Occipital lobe (tissue), 2 donors: ENCODE measurements around the gene SAMD11. TPM values are rescaled to one million over a fixed set of nuclear protein-coding genes. Genes with fewer than 3 reads are reported as not detected.

ENCODE experiments used
- DNase-seq: peaks from one replicate; lab custom pipeline; 2025; lab: John Stamatoyannopoulos, UW
- total RNA-seq: library from RNA; depleted of rRNA; stranded (reverse); fragments of >200 nt; gene quantifications from one replicate; pipeline ENCODE4 v1.2.3, GENCODE V29; 2014

SAMD11 gene
- total RNA-seq, 1 donor from 2014 or later = 0.16 TPM

DNA sequence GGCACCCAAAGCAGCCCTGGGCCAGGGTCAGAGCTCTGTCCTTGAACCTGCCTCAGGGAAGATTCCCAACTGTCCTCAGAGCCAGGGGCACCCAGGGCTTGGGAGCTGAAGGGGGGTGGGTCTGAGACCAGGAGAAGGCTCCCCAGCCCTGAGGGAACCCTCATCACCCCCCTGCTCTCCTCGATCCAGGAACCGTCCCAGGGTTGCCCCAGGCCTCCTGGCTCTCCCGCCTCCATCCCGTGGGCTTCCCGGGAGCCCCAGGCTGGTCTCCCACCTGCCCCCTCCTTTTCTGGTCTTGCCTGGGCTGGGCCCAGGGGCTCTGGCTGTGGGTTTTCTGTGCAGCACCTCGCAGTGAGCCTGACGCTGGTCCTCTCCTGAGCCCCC lies 6.7 kb upstream of the SAMD11 start:
- DNase-seq = no peak

DNA sequence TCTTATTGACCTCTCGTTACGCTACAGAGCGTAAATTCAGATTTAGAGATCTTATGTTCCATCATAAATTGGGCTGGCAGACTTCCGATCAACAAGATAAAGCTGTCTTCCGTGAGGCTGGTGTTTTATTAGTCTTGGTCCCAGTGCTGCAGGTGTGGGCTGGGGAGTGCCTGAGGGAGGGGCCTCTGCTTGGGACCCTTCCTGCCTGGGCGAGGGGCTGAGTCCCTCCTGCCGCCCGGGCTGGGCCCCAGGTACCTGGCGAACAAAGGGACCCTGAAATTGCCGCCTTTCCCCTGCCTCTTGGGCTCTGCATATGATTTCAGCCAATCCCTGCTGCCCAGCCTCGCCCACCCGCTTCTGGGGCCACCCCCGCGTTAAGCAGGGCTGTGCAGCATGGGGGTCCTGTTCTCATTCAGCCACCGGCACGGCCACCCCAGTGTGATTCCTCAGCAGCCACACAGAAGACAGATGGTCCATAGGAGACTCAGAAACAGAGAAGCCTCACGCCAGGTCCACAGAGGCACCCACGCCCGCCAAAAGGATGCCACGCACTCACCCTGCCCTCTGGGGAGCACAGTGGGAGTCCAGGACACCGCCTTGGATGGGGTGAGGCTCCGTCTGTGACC lies 6.1 kb upstream of the SAMD11 start:
- DNase-seq = no peak

DNA sequence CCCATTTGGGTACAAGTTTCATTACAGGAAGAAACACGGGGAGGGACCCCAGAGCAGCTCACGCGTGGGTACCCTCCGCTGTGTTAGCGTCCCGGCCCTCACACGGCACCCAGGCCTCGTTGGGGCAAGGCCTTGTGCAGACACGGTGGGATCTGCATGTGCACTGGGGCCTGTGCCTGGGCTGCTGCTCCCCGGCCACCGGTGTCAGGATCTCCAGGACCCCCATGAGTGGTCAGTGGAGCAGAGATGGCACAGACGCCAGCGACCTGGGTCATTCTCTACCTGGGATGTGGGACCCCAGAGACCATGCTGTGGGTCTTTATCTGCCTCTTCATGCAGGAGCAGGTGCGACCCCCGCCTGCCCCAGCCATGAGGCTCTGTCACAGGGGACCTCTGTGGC lies 5.4 kb upstream of the SAMD11 start:
- no peak for DNase-seq

DNA sequence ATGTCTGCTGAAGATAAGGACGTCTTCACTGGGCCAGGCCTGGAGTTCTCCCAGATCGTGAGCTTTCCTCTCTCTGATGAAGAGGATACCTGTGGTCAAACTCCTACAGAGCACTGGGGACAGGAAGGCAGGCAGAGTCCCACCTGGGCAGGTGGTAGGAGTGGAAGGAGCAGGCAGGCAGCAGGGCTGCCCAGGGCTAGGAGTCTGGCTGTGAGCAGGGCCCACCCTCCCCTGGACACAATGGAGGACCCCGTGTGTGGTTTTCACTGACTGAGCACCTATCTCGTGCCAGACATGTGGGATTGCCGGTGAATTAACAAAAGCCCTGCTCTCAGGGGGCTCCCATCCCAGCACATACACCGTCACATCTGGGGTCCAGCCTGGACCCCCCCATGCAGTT lies 4.9 kb upstream of the SAMD11 start:
- no peak for DNase-seq

DNA sequence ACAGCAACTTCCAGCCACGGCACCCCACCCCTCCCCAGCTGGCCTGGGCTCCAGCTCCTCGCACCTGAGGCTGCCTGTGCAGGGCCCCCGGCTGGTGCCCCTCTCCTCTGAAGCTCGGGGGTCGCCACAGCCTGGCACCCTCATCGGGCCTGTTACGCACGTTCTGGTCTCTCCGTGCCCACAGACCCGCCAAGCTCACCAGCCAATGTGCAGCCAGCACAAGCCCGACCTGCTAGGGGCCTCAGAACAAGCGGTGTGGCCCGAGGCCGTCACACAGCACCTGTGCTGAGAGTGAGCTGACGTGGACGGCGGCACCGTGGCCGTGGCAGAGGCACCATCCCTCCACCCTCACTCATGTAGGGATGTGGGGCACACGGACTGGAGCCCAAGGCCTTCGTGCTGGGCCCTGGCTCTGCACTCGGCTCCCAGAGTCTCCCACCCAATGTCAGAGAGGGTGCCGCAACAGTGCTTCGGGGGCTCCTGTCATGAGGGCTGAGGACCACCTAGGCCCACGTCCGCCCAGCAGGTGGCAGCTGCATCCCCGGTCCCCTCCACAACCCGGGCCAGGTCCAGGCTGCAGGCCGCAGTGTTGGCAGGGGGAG lies 4.4 kb upstream of the SAMD11 start:
- DNase-seq = no peak

DNA sequence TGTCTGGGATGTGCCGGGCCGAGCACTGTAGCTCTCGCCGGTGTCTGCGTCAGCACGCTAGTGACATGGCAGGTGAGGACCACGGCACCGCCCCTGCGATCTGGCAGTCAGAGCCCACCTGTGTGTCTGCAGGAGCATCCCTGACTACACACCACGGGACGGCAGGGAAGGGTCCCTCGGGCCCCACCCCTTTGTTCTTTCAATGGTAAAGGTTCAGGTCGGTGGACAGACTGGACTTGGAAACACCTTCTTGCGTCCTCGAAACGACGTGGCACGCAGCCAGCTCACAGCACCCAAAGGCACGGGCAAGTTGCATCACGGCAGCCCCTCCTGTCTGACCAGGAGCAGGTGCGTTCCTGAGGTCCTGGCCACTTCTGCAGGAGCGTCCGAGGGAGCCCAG lies 3.7 kb upstream of the SAMD11 start:
- no peak for DNase-seq

DNA sequence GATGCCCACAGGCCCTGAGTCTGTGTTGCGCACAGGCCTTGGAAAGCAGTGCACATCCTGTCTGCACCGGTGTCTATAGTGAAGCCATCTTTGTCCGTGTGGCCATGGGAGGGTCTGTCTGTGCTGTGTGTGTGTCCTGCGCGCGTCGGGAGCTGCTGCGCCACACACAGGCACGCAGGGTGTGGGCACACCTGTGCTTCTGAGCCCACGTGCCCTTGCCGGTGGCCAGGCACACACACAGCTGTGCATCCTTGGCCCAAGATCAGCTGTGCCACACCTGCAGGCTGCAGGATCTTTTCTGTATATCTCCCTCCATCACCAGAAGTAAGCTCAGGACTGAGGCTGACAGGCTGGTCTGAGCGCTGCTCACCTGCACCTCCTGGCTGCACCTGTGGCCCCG lies 3.2 kb upstream of the SAMD11 start:
- DNase-seq = no peak

DNA sequence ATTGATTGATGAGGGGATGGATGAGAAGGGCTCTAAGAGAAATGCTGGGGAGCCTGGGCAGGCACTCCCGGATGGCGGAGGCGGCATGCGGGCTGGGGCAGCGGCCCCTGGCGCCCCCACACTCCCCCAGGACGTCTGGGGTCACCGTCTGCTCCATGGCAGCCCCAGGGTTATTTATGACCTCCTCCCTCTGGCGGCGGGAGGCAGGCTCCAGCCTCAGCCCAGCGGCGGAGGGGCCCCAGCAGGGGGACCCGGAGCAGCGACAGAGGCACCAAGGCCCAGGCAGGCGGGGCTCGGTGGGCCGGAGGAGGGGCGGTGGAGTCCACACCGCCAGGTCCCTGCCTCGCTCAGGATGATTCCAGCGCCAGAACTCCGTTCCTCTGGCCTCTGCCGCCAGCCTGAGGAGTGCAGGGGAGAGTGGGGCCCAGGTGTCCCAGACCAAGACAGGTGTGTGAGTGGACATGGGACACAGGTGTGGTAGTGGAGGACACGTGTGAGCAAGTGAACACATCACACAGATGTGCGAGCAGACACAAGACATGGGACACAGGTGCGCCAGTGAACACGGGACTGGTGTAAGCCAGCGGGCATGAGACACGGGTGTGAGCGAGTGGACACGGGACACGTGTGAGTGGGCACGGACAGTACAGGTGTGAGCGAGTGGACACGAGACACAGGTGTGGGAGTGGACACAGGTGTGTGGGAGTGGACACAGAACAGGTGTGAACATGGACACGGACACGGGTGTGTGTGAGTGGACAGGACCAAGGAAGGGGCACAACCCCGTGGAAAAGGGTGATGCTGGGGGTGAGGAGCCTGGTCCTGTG lies 2.5 kb upstream of the SAMD11 start:
- peak; percentile 65 for DNase-seq

DNA sequence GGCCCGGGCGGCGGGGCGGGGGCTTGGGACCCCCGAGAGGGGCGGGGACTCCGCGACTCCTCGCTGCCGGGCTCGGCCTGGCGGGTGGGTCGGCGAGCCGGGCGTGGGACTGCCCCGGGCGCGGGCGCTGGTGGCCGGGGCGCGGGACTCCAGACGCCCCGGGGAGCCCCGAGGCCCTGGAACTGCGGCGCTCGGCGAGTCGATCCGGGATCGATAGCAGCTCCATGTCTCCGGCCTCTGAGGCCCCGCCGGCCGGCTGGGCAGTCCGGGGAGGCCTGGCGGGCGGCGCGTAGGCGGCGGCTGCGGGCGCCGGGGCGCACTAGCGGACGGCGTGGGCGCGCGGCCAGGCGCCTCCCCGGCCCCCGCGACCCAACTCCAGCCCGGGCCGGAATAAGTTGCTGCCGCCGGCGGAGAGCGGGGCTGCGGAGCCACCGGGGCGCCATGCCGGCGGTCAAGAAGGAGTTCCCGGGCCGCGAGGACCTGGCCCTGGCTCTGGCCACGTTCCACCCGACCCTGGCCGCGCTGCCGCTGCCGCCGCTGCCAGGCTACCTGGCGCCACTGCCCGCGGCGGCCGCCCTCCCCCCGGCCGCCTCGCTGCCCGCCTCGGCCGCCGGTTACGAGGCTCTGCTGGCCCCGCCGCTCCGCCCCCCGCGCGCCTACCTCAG lies 400 bp downstream of the SAMD11 start:
- DNase-seq = no peak

DNA sequence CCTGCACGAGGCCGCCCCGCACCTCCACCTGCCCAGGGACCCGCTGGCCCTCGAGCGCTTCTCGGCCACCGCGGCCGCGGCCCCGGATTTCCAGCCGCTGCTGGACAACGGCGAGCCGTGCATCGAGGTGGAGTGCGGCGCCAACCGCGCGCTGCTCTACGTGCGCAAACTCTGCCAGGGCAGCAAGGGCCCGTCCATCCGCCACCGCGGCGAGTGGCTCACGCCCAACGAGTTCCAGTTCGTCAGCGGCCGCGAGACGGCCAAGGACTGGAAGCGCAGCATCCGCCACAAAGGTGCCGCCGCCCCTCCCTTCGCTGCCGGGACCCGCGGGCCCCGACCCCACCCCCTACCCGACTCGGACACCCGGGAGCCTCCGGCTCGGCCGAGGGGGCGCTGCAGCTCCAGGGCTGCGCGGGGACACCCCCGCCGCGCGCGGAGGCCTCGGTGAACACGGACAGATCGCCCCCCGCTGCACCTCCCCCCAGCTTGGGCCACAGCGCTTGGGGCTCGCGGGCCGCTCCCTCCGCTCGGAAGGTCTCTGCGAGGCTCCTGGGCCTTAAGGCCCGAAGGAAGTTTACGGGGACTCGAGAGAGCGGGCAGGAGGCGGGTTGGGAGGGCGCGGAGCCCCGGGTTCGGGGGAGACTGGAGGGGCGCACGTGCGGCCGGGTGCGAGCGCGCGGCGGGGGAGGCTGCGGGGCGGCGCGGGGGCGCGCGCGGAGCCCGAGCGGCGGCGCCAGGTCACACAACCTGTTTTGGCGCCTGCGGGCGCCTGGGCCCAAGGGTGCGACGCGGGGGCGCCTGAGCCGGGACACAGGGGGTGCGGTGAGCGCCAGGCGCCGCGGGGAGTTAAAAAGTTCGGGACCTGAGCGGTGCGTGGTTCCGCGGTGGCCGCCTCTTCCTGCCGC lies 1.2 kb downstream of the SAMD11 start:
- no peak for DNase-seq

DNA sequence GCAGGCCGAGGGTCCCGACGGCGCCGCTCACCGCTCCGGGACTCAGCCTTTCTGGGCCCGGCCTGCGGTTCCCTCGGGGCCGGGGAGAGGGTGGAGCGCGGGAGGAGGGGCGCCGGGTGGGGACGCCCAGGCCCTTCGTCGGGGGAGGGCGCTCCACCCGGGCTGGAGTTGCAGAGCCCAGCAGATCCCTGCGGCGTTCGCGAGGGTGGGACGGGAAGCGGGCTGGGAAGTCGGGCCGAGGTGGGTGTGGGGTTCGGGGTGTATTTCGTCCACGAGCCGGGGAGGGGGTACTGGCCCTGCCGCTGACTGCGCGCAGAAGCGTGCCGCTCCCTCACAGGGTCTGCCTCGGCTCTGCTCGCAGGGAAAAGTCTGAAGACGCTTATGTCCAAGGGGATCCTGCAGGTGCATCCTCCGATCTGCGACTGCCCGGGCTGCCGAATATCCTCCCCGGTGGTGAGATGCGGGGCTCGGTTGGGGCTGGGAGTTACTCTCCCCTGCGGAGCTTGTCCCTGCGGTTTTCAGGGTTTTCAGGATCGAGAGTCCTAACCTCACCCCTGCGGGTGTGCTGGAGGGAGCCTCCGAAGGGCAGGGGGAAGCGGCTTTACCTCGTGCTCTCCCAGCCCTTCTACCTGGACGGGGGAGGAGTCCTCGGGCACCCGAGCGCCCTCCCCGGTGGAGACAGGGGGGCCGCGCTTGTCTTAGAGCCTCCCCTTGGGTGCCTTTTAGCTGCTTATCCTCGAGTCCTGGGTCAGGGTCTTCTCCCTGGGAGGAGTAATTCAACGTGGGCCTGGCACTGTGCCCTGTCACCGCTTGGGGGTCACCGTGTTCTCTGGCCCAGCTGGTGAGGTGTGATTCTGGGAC lies 2.1 kb downstream of the SAMD11 start:
- no peak for DNase-seq

DNA sequence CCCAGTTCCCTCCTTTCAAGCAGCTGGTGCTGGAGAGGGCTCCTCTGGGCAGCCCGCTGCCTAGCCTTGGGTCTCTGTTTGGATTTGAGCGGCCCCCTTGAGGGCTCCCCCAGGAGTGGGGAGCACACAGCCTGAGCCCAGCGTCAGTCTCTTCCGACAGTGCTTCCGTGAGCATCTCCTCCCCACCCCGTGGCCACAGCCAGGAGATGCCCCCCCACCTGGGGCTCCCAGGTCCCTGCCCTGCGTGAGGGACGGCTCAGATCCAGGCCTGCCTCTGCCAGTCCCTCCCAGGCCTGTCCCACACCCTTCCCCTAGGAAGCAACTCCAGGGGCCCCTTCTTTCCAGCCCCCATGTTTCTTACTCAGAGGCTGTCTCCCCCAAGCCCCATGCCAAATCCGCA lies 3.5 kb downstream of the SAMD11 start:
- no peak for DNase-seq

DNA sequence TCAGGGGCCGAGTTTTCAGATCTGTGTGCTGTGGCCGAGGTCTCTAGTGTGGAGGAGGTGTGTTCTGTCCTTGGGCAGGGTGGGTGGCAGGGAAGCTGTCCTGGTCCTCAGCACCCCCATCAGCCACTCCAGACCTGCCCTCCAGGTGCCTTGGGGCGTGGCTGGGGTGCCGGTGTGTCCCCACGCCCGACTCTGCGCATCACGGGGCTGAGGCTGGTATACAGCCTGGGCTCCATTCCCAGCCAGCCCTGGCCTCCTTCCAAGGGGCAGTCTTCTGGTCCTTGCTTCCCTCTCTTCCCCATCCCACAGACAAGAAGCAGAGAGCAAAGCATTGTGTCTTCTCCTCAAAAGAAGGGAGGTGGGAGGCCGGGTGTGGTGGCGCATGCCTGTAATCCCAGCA lies 4.0 kb downstream of the SAMD11 start:
- DNase-seq = no peak

DNA sequence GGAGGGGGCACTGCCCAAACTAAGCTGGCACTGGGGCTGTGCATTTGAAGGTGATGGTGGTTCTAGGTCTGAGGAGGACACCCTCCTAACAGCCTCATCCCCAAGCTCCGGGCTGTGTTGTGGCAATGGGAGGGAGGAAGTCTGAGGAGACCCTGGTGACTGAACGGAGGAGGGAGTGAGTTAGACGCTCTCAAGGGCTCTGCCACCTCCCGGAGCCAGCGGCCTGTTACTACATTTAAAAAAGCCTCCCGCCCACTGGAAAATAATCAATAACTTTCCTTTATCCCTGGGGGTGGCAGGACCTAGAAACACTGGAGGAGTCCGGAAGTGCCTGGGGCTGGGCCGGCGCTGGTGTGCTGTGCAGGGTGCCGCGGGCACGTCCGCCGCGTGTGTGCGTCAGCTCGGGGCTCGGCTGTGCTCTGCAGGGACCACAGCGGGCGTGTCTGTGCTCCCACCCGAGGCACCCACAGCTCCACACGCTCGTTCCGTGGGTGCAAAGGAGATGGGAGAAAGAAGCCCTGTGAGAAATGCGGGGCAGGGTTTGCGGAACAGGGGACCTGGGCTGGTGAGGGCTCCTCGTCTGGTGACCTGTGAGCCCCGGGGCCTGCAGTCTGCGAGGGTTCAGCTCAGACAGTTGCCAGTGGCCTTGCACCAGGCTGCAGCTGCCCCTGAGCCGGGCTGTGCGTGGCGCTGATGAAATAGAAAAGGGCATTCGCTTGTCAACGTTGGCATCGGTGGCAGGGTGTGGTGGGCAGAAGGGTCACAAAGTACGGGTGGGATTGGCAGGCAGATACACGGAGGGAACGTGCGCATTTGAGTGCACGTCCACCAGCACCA lies 5.3 kb downstream of the SAMD11 start:
- no peak for DNase-seq

DNA sequence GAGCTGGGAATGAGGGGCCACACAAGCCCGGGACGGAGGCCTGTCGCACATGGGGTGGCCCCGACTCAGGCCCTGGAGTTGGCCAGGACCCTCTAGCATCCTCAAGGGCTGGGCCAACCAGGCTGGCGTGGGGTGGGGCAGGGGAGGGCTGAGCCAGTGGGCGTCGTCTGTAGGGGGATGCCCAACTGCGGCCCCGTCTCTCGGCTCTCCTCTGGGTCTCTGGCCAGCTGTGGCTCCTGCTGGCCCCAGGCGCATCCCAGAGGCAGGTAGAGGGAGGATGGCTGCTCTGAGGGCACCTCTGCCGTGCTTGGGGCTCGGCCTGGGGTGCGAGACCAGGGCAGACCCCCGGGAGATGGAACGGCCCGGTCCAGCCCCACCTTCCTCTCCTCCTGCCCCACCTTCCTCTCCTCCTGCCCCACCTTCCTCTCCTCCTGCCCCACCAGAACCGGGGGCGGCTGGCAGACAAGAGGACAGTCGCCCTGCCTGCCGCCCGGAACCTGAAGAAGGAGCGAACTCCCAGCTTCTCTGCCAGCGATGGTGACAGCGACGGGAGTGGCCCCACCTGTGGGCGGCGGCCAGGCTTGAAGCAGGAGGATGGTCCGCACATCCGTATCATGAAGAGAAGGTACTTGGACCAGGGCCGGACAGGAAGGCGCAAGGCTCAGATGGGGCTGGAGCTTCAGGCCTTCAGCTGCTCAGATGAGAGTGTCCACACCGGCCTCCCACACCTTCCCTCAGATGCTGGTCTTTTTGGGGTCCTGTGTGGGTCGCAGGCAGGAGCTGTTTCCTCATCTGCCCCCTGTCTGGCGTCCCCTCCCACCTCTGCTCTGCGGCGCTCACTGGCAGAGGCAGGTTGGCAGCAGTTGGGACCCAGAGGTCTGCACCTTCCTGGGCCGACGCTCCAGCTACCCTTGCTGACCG lies 6.2 kb downstream of the SAMD11 start:
- no peak for DNase-seq

DNA sequence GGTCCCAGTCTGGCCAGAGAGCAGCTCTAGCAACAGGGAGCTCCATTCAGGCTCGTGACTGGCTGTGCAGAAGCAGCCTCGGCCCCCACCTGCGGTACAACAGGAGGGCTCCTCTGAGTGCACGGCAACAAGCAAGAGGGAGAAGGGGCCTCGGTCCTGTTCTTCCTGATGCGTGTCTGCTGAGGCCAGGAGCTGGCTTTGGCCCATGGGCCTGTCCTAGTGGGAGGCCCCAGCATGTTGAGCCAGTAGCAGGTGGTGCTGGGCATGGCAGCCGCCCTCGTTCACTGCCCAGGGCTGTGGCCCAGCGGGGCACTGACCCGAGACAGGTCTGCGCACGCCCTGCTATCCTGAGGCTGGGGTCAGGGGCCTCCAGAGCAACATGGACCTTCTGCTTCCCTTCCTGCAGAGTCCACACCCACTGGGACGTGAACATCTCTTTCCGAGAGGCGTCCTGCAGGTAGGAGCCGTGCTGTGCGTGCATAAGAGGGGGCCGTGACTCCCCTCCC lies 7.0 kb downstream of the SAMD11 start:
- DNase-seq = no peak

DNA sequence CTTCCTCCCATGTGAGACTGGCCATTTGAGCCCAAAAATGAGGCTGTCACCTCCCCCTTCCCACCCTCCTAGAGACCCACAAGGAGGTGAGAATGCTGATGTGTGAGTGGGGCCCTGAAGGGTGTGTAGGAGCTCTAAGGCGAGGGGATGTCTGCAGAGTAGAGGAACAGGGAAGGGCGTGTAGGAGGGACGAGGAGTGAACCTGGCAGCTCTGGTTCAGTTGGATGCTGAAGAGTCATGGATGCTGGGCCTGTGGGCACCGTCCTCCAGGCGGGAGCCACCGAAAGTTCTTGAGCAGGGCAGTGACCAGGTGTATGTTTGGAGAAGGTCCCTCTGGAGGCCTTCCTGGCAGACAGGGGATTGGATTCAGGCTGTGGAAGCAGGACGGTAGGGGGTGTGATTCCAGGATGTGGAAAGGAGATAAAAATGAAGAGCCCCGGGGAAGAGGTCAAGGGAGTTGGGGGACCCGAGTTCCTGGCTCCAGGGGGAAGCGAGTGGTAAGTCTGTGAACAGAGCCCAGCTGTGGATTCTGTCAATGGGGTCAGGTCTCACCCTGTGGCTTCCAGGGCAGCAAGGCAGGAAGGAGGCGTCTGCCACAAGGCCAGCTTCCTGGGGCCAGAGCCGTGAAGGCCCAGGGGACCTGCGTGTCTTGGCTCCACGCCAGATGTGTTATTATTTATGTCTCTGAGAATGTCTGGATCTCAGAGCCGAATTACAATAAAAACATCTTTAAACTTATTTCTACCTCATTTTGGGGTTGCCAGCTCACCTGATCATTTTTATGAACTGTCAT lies 7.9 kb downstream of the SAMD11 start:
- DNase-seq = no peak
